H1 (cell line): ENCODE measurements around the gene MFAP3L. TPM values are rescaled to one million over a fixed set of nuclear protein-coding genes. Genes with fewer than 3 reads are reported as not detected.

Source experiments
- CTCF ChIA-PET: fragments of 300-600 bp; sonication (Branson Sonifier 250); formaldehyde crosslinking; loops from one replicate; lab custom pipeline; 2021; ENCODE audit not compliant: partially characterized antibody; lab: Charles Lee
- POLR2A ChIA-PET: fragments of 300-600 bp; sonication (Branson Sonifier 250); formaldehyde crosslinking; loops from one replicate; lab custom pipeline; 2021; ENCODE audit warnings: inconsistent platforms; ENCODE audit not compliant: partially characterized antibody; lab: Charles Lee
- DNase-seq, 2 experiments: peaks; one replicate each; pipeline versions ENCODE4 v3.0.0 to v3.0.0-alpha.2; 2010 to 2022; ENCODE audit warnings: low spot score in 2 of 2, low read depth in 1 of 2, mixed read lengths in 1 of 2
- FAIRE-seq: peaks from 2 replicates; lab custom pipeline; 2011; peaks lifted over from hg19 to GRCh38; lab: Jason Lieb, UNC
- H2AFZ ChIP-seq: 2 replicates; pipeline ENCODE4 v1.8.1; 2012; ENCODE audit warnings: low read length, inconsistent platforms
- H2AK5ac ChIP-seq: 2 replicates; pipeline ENCODE4 v1.6.1; 2013; ENCODE audit warnings: low read depth, low read length
- H2BK120ac ChIP-seq: replicated peaks from 2 replicates; pipeline ENCODE3; 2013; ENCODE audit warnings: low read depth, low read length, inconsistent platforms
- H2BK12ac ChIP-seq: 2 replicates; pipeline ENCODE4 v1.6.1; 2013; ENCODE audit warnings: low read depth, low read length
- H2BK15ac ChIP-seq: 2 replicates; pipeline ENCODE4 v1.6.1; 2013; ENCODE audit warnings: low read length
- H2BK20ac ChIP-seq: 2 replicates; pipeline ENCODE4 v1.6.1; 2013; ENCODE audit warnings: low read length
- H2BK5ac ChIP-seq: 2 replicates; pipeline ENCODE4 v1.6.1; 2013; ENCODE audit warnings: low read depth, low read length
- H3K14ac ChIP-seq: 2 replicates; pipeline ENCODE4 v1.6.1; 2013; ENCODE audit warnings: inconsistent platforms; ENCODE audit not compliant: insufficient read length
- H3K18ac ChIP-seq: 2 replicates; pipeline ENCODE4 v1.6.1; 2013; ENCODE audit warnings: low read length; ENCODE audit errors: extremely low read depth
- H3K23ac ChIP-seq: 2 replicates; pipeline ENCODE4 v1.6.1; 2013; ENCODE audit warnings: inconsistent platforms; ENCODE audit not compliant: insufficient read length
- H3K23me2 ChIP-seq: 2 replicates; pipeline ENCODE4 v1.6.1; 2013; ENCODE audit warnings: low read depth, low read length
- H3K27ac ChIP-seq: 2 replicates; pipeline ENCODE4 v1.6.1; 2011; ENCODE audit warnings: low read depth, low read length, inconsistent platforms
- H3K27me3 ChIP-seq, 4 experiments: replicated peaks in 1 of 4; 1 replicate in 1 of 4; 2 replicates in 3 of 4; pipeline versions ENCODE4 v1.6.1 to v1.8.1; 2011 to 2013; ENCODE audit warnings: low read length in 3 of 4, mild to moderate bottlenecking in 3 of 4, inconsistent platforms in 2 of 4, mixed read lengths in 2 of 4, moderate library complexity in 1 of 4; ENCODE audit not compliant: control insufficient read depth in 3 of 4, insufficient read depth in 3 of 4; ENCODE audit errors: extremely low read depth in 1 of 4
- H3K36me3 ChIP-seq, 4 experiments: 2 replicates each; pipeline versions ENCODE4 v1.6.1 to v1.8.1; 2011 to 2013; ENCODE audit warnings: mild to moderate bottlenecking in 4 of 4, low read length in 3 of 4, moderate library complexity in 2 of 4, control low read depth in 1 of 4, inconsistent platforms in 1 of 4; ENCODE audit not compliant: insufficient read depth in 4 of 4, control insufficient read depth in 2 of 4
- H3K4ac ChIP-seq: replicated peaks from 2 replicates; pipeline ENCODE3; 2013; ENCODE audit warnings: low read length, low read depth, mixed read lengths, inconsistent platforms; ENCODE audit not compliant: insufficient read length
- H3K4me1 ChIP-seq, 4 experiments: replicated peaks in 1 of 4; 1 replicate in 1 of 4; 2 replicates in 3 of 4; pipeline versions ENCODE4 v1.6.1 to v1.8.1; 2011 to 2013; ENCODE audit warnings: low read length in 3 of 4, inconsistent platforms in 2 of 4, mixed read lengths in 1 of 4; ENCODE audit not compliant: insufficient read depth in 4 of 4, control insufficient read depth in 3 of 4
- H3K4me2 ChIP-seq, 2 experiments: 2 replicates each; pipeline versions ENCODE4 v1.6.1 to v1.8.1; 2011 to 2013; ENCODE audit warnings: low read depth in 2 of 2, low read length in 2 of 2, control low read depth in 1 of 2, inconsistent platforms in 1 of 2, mild to moderate bottlenecking in 1 of 2; ENCODE audit not compliant: insufficient read depth in 1 of 2
- H3K4me3 ChIP-seq, 4 experiments: fragments of 200-600, 300-600 bp in 1 of 4; sonication (generic), shearing (Covaris generic), sonication (Bioruptor Twin) in 1 of 4; 2 replicates each; pipeline versions ENCODE4 v1.5.1 to v1.8.1; 2011 to 2016; ENCODE audit warnings: low read length in 4 of 4, low read depth in 3 of 4, control low read depth in 2 of 4, inconsistent platforms in 2 of 4, mild to moderate bottlenecking in 2 of 4, mixed read lengths in 1 of 4, moderate library complexity in 1 of 4; ENCODE audit not compliant: insufficient read depth in 2 of 4; ENCODE audit errors: extremely low read depth in 1 of 4
- H3K56ac ChIP-seq: replicated peaks from 2 replicates; pipeline ENCODE3; 2013; ENCODE audit warnings: low read depth, mild to moderate bottlenecking, mixed read lengths, low read length, inconsistent platforms; ENCODE audit not compliant: insufficient read length
- H3K79me1 ChIP-seq: 2 replicates; pipeline ENCODE4 v1.6.1; 2013; ENCODE audit warnings: low read depth, low read length, control low read depth
- H3K79me2 ChIP-seq, 2 experiments: 2 replicates each; pipeline versions ENCODE4 v1.6.1 to v1.8.1; 2012 to 2013; ENCODE audit warnings: low read length in 2 of 2, mild to moderate bottlenecking in 2 of 2, inconsistent platforms in 1 of 2; ENCODE audit not compliant: insufficient read depth in 2 of 2, control insufficient read depth in 1 of 2
- H3K9ac ChIP-seq, 4 experiments: replicated peaks in 1 of 4; 1 replicate in 1 of 4; 2 replicates in 3 of 4; pipeline versions ENCODE4 v1.6.1 to v1.8.1; 2011 to 2013; ENCODE audit warnings: low read depth in 3 of 4, low read length in 3 of 4, control low read depth in 2 of 4, mild to moderate bottlenecking in 2 of 4, moderate library complexity in 2 of 4, inconsistent platforms in 1 of 4; ENCODE audit errors: extremely low read depth in 1 of 4
- H3K9me3 ChIP-seq, 2 experiments: 2 replicates each; pipeline versions ENCODE4 v1.6.1 to v1.8.1; 2012 to 2013; ENCODE audit warnings: mild to moderate bottlenecking in 2 of 2, moderate library complexity in 2 of 2, control low read depth in 1 of 2, inconsistent platforms in 1 of 2, low read depth in 1 of 2, low read length in 1 of 2, mixed read lengths in 1 of 2; ENCODE audit not compliant: insufficient read depth in 2 of 2
- H4K20me1 ChIP-seq, 2 experiments: replicated peaks in 1 of 2; 2 replicates each; pipeline versions ENCODE3 to v1.8.1; 2011 to 2013; ENCODE audit warnings: inconsistent platforms in 2 of 2, low read length in 2 of 2, mild to moderate bottlenecking in 1 of 2; ENCODE audit not compliant: insufficient read depth in 2 of 2, control insufficient read depth in 1 of 2
- H4K5ac ChIP-seq: 2 replicates; pipeline ENCODE4 v1.6.1; 2013; ENCODE audit warnings: low read length, low read depth, mixed read lengths, inconsistent platforms; ENCODE audit not compliant: insufficient read length
- H4K8ac ChIP-seq: 2 replicates; pipeline ENCODE4 v1.8.0; 2013; ENCODE audit warnings: mild to moderate bottlenecking, moderate library complexity, low read length, inconsistent platforms; ENCODE audit not compliant: insufficient read depth; ENCODE audit errors: extremely low read depth
- H4K91ac ChIP-seq: replicated peaks from 2 replicates; pipeline ENCODE3; 2013; ENCODE audit warnings: low read length, mixed read lengths, inconsistent platforms; ENCODE audit not compliant: insufficient read length
- CBX5 ChIP-seq: fragments of 300-800, 300-1000 bp; sonication (generic); IDR thresholded peaks from 2 replicates; pipeline ENCODE4 v1.7.1; 2016; ENCODE audit warnings: antibody characterized with exemption, low read length, low read depth
- CTBP2 ChIP-seq: IDR thresholded peaks from 2 replicates; pipeline ENCODE4 v1.7.0; 2011; ENCODE audit warnings: borderline replicate concordance, mild to moderate bottlenecking, moderate library complexity, mixed read lengths, low read length; ENCODE audit not compliant: insufficient read depth, insufficient read length
- KDM1A ChIP-seq: fragments of 200-600, 300-600 bp; sonication (generic); IDR thresholded peaks from 2 replicates; pipeline ENCODE4 v1.7.1; 2016; ENCODE audit warnings: mild to moderate bottlenecking, low read length, borderline replicate concordance
- TBP ChIP-seq: IDR thresholded peaks from 2 replicates; pipeline ENCODE4 v1.6.1; 2011; ENCODE audit warnings: low read depth, low read length, improper control_type of control experiment
- USF2 ChIP-seq: IDR thresholded peaks from 2 replicates; pipeline ENCODE4 v1.6.1; 2011; ENCODE audit warnings: low read length, improper control_type of control experiment
- WGBS, 2 experiments: shearing (Covaris generic) in 1 of 2; methylation state at CpG; one replicate each; pipeline versions ENCODE4 v1.1.6 to v1.1.7; 2013 to 2015; ENCODE audit warnings: low lambda C conversion rate in 2 of 2, mixed read lengths in 2 of 2, inconsistent platforms in 1 of 2, low coverage in 1 of 2, missing lambda C conversion rate in 1 of 2; ENCODE audit not compliant: insufficient replicate concordance in 2 of 2, insufficient coverage in 1 of 2, insufficient read length in 1 of 2; ENCODE audit errors: extremely low coverage in 1 of 2, missing lambda C conversion rate in 1 of 2; 5-methylcytosine and 5-hydroxymethylcytosine counted together
- polyA plus RNA-seq, 7 experiments: library from polyadenylated mRNA; depleted of rRNA in 3 of 7; stranded (reverse) in 5 of 7; unstranded in 2 of 7; fragments of >200 nt in 5 of 7; fragments of 200-250 nt in 2 of 7; gene quantifications; 1 replicate in 5 of 7; 2 replicates in 1 of 7; 4 replicates in 1 of 7; pipeline versions ENCODE4 v1.2.1 to v1.2.3, GENCODE V29; 2011 to 2013; ENCODE audit warnings: missing spikeins in 2 of 7, mixed read lengths in 2 of 7
- total RNA-seq: library from RNA; stranded (reverse); fragmentation: NEBNext Ultra II Directional; extraction: Animal tissue kit (Norgen Biotek cat#: 25700); gene quantifications from 2 replicates; pipeline ENCODE4 v1.2.1, GENCODE V29; 2021

The MFAP3L gene
- total and polyA plus RNA-seq, 2 of the 8 experiments (the other 6 are each of a cell fraction or from before 2014, with no cell fraction given), result 7.0 to 9.8 TPM

DNA sequence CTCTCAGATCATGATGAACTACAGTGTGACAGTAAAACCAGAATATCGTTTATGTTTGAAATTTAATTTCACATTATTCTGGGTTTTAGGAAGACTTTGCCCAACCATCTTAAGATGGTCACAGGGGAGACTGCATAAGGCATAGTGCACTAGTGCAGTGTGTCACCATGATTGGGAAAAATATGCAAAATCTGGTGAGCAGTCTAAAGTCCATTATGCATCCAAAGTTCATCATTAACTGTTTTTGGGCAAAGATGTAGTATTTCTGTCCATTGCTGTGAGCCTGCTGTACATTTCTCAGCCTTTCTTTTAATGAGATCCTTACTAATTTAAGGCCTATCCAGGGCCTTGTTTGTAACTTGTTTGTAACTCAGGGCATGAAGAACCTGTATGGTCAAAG lies 11.3 kb upstream of the MFAP3L start:
- FAIRE-seq, result no peak
- Histone ChIP-seq H4K20me1 (no peaks in the 10 kb centered on the region), H3K23me2 (no peaks in the 10 kb centered on the region), H2AFZ (no peak overlapping the region), H3K14ac (no peak overlapping the region), H3K4me1 (peaks cover 0 to 4% (median 0%) of the 10 kb centered on the region in 4 experiments; a peak in 1 of 7 replicates), H3K9ac (no peak overlapping the region), H3K23ac (no peak overlapping the region), H2BK5ac (no peak overlapping the region), H2BK12ac (no peak overlapping the region), H2BK120ac (no peak overlapping the region), H4K5ac (no peak overlapping the region), H3K4me2 (no peak overlapping the region), H3K36me3 (no peaks in the 10 kb centered on the region), H3K79me2 (no peaks in the 10 kb centered on the region), H3K79me1 (no peaks in the 10 kb centered on the region), H4K91ac (no peak overlapping the region), H4K8ac (no peak overlapping the region), H3K27ac (no peak overlapping the region), H3K27me3 (no peaks in the 10 kb centered on the region), H3K18ac (no peak overlapping the region), H3K9me3 (peaks cover 0 to 2% of the 10 kb centered on the region in 2 experiments; a peak in 1 of 4 replicates), H2AK5ac (no peak overlapping the region), H3K56ac (no peak overlapping the region), H2BK20ac (no peak overlapping the region), H3K4me3 (no peak overlapping the region), H2BK15ac (no peak overlapping the region), H3K4ac (no peak overlapping the region)
- no peak for DNase-seq
- TF ChIP-seq TBP (no peak), USF2 (no peak), CTBP2 (no peak), KDM1A (no peak), CBX5 (no peak)
- ChIA-PET CTCF (no interaction called here), POLR2A (no interaction called here)
- WGBS, 2 experiments, result 93% methylated on average over 1 of the region's 1 CpG; no CpG with 5 or more reads in 1 of the 2 experiments
